GM19452 (cell line): Measurements from ENCODE around the gene SALL4.
"Not testable (repeated sequence)": the region's sequence is repeated elsewhere in the genome, so short reads cannot be mapped to it uniquely, and the experiment has no call there.

Source experiments
- ATAC-seq: cut with Tn5 transposase; IDR thresholded peaks from one replicate; pipeline ENCODE4 v1.9.1; 2021; ENCODE audit not compliant: unreplicated experiment

SALL4 gene

DNA sequence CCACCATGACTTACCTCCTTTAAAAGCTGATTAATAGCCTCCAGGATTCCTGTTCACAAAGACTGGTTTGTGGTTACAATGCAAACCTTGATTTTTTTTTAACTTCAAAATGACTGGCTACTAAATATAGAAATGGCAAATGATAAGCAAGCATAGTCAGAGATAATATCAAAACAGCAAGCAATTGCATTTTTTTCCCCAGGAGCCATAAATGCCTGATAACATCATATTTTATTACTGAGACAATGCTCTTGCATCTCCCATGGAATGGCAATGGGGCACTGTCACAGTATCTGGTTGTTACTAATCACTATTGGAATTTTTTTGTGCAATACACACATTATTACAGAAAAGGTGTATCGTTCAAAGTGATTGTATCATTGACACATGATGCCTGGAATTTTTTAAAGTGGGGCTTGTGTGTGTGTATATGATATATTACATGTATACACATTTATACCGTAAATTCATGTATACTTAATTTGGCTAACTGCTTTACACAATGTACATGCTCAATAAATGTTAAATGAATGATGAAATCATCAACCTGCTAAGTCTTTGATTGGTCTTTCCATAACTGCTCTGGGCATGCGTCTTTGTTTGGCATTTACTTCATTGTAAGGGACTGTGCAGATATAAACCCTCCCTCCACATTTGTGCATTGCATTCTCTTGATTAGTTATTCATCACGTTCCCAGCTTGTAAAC is 980 bp upstream of the SALL4 start:
- ATAC-seq = no peak

DNA sequence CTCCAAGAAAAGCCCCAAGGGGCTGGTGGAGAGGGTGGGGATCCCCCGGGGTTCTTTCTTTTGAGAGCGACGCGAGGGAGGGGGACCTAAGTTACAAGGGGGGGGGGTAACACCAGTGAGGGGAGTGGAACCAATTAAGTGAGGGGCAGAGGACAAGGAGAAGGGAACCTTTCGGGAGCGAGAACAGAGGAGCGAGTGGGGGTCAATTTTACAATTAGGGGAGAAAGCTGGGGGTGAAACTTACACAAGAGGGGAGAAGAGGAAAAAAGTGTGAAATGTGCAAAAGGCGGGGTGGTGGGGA is 548 bp downstream of the SALL4 start:
- ATAC-seq = no peak

DNA sequence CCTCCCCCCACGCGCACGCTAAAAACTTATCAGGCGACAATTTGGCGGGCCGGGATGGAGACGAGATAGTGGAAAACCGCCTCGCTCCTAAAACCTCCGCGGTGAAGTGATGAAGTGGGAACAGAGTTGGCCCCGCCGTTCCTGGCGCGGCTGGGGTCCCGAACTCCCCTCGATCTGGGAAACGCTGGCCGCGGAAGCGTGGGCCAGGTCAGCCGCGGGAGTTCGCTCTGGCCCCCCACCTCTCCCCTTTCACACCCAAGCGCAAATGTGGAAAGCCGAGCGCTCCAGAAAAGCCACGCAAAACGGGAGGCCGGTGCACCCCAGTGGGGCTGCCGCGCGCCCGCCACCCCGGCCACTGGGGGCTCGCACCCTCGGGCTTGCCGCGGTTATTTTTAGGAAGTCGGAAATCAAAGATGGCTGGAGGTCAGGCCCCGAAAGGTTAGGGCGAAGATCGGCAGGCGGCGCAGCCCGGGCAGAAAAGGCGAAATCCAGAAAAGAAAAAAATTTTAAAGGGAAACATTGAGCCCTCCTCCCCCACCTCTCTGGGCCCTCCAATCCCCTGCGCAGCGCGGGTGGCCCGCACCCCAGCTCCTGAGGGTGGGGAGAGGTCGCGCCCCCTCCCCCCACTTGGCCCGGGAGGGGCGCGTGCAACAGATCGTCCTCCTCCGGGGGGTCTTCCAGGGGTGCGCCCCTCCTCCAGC is 1.0 kb downstream of the SALL4 start:
- no peak for ATAC-seq

DNA sequence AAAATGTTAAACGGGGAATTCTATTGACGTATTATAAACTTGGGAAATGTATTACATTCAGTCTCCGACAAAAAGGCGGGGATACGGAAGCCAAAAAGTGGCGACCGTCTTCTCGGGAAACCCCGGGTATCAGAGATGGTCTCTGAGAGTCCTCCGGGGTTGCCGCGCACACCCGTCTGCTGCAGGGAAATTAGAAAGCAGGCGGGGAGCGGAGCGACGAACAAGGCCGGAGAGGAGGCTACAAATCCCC is 1.5 kb downstream of the SALL4 start:
- no peak for ATAC-seq

DNA sequence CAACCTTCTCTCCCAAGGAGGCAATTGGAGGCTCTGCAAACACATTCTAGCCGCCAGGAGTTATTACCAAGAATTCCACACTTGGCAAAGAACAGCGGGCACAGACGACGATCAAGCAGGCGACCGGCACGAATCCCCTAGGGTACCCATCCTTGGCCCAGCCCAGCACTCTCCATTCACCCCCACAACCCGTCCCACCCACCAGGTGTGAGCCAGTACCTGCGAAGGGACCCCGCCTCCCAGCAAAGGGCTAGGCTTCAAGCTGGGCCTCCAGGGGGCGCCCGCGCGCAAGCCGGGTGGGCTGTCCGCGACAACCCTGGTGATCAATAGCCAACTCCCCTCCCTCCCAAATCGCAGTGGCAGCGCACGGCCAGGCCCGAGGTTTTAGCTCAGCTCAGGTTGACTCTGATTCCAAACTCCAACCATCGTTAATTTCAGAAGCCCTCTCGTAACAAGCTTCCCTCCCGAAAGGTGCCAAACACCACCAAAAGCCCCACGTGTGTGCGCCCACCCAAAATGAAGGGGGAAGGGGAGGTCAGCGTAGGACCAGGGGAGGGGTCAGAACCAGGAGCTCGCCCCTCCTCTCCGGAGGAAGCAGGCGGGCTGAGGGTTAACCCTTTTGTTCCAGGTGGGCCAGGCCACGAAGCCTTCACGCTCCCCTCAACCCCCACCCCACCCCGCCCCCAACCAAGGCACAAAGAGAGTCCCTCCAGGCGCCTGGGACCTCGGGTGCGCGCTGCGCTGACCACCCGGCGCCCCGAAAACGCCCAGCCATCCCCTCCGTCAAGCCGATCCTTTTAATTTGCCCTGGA is 2.1 kb downstream of the SALL4 start:
- no peak for ATAC-seq

DNA sequence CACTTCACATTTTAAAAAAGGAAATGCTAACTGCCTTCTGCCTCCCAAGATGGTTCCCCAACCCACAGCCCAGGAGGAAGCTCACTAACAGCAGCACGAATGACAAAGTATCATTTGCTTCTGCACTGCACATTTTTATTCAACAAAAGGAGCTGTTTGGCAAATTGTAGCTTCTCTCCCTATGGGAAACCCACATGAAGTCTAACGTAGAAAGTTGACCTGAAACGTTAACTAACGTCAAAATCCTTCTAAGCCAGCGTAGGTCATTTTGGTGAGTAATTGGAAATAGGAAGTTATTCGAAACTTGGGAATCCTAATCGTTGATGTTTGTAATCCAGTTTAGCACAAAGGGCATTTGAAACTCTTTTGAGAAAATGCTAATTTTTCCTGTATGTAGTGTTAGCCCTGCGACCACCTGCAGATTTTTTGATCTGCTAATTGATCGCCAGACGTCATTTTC is 2.9 kb downstream of the SALL4 start:
- ATAC-seq = no peak

DNA sequence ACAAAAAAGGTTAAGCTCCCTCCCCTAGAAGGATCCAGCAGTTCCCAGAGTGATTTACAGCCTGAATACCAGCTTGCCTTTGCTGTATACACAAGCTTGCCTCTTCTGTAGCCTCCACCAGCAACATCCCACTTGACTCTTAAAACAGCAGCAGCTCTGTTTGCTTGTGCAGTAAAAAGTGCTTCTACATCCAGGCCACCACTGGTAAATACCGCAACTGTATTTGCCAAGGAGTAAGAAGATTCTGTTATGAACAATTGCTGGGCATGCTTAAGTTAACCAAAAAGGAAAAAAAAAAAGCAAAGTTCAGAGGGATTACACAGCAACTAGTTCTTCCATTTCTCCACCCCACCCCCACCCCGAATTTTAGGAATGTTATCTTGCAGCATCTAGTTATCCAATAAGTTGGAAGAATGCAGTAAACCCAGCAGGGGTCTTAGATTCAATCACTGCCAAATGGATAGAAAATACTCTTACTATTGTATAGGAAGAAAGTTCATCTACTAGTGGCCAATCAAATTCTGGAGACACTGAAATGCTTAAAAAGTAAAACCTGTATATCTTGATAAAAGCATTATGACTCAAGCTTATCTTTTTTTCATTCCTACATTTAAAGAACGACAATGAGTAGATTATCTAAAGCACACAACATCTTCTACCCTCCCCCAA is 4.8 kb downstream of the SALL4 start:
- ATAC-seq = no peak

DNA sequence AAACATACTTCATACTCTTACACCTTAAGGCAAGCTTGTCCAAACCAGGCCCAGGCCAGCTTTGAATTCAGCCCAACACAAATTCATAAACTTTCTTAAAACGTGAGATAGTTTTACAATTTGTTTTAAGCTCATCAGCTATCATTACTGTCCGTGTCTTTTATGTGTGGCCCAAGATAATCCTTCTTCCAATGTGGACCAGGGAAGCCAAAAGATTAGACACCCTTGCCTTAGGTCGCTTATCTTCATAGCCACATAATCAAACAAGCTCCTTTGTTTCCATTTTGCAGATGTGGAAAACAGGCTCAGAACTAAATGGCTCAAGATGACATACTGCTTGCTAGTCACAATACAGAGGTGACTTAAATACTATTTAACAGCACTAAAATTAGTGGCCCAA is 6.0 kb downstream of the SALL4 start:
- no peak for ATAC-seq

DNA sequence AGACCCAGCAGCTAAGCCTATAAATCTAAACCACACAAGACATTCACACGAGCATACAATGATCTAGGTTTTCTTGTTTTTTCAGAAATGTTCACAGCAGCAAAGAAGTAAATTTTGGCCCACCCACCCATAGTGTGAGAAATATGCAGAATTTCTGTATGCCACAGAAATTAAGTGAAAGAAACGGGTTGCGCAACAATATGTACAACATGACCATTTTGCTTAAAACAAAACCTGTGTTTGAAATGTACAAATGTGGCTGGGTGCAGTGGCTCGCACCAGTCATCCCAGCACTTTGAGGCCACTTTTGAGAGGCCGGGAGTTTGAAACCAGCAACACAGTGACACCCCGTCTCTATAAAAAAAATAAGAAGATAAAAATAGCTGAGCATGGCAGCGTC is 9.4 kb downstream of the SALL4 start:
- no peak for ATAC-seq

DNA sequence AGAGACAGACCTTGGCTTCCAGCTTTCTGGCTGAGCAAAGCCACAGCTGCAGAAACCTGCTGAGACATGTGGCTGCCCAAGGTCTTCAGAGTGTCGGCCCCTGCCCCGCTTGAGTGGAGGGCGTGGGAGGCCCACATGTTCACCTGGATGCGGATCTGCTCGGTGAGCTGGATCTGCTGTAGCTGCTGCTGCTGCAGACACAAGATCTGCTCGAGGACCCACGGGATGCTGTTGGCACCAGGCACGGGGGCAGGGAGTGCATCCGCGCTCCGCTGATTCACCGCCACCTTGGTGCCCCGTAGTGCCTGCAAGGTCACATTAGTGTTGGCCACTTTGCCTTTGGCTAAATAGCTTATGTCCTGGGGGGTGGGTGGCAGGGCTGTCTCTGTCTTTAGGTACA is 10.7 kb downstream of the SALL4 start:
- ATAC-seq = no peak

DNA sequence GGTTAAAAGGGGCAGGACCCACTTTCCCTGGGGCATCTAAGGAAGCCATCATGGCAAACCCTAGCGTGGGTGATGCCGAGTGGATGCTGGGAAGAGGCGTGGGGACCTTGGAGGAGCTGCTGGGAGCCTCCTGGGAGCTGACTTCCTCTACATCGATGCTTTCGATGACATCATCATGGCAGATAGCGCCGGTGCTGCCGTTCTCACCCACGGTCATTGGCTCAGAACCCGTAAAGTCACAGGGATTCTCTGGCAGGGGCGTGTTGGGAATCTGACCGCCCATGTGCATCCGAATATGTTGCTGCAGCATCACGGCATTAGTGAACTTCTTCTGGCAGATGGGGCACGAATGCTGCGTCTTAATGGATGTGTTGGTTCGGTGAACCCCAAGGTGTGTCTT is 12.1 kb downstream of the SALL4 start:
- ATAC-seq = no peak

DNA sequence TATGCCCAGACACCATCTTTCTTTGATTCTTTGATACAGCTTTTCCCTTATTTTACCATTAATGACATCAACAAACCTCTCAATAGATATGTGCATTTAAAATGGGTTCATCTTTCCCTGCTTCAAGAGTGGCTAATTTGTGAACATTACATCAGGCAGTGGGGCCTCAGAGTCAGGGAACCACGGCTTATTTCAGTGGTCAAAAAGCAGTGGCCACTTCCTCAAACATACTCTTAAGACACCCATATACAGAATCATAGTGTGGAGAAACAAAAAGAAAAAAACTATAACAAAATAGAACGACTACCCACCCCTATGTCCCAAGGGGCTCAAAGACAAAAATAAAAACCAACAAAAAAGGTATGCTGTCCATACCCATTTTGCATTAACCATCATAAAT is 12.9 kb downstream of the SALL4 start:
- ATAC-seq = no peak

DNA sequence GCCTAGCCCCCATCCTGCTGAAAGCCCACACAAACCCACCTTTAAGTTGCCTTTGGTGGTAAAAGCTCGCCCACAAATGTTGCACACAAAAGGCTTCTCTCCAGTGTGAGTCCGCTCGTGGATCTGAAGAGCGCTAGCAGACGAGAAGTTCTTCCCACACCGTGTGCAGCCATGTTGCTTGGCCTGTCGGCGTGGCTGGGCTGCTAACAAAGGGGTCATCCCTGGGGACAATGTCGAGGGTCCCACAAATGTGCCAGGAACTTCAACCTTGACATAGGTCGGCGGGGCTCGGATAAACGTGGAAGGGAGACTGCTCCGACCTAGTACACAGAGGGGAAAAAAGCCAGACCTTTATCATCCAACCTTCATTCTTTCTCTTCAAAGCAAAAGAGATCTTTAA is 13.5 kb downstream of the SALL4 start:
- ATAC-seq = no peak

DNA sequence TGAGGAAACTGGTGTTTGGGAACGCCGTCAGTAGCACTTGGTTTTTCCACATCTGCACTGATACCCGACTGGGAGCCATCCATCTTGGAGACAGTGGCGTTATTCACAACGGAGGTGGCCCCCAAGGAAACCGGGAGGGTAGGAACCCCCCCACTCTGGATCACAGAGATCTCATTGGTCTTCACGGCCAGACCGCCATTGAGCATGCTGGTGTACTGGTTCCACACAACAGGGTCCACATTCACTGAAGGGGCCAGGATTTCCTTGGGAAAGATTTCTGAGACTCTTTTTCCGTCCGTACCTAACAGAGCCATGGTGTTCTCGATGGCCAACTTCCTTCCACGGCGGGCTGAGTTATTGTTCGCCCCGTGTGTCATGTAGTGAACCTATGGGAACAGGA is 18.0 kb downstream of the SALL4 start:
- ATAC-seq = no peak

DNA sequence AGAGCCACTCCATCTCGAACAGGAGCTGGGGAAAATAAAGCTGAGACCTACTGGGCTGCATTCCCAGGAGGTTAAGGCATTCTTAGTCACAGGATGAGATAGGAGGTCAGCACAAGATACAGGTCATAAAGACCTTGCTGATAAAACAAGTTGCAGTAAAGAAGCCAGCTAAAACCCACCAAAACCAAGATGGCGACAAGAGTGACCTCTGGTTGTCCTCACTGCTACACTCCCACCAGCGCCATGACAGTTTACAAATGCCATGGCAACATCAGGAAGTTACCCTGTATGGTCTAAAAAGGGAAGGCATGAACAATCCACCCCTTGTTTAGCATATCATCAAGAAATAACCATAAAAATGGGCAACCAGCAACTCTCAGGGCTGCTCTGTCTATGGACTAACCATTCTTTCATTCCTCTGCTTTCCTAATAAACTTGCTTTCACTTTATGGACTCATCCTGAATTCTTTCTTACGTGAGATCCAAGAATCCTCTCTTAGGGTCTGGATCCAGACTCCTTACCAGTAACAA is 24.0 kb downstream of the SALL4 start:
- ATAC-seq = not testable (repeated sequence)

DNA sequence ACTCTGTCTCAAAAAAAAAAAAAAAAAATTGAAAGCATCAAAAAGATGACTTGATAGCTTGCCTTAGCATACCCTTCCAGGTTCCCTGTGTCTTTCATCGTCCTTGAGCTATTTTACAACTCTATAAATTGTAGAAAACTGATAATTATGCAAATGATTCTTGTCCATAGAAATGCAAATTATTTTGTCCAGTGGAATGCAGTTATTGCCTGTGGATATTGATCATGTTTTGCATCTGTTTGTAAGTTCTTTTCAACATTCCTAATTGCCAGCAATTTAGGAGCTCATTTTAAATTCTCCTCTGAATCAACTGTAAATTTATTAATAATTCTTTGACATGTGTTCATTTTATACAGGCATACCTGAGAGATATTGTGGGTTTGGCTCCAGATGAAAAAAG is 27.1 kb downstream of the SALL4 start:
- no peak for ATAC-seq

DNA sequence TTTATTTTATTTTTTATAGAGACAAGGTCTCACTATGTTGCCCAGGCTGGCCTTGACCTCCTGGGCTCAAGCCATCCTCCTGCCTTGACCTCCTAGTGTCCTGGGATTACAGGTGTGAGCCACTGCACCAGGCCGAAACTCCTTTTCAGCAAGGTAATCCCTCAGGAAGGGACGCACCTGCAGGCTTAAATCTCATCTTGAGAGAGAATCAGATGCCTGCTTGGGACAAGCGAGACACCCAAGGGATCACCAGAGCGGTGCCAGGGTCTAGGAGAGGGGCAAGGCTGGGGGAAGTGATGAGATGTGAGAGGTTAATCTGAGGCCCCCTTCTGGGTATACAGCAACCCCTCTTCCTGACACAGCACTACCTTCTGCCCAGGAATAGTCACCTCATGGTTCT is 30.1 kb downstream of the SALL4 start:
- no peak for ATAC-seq

DNA sequence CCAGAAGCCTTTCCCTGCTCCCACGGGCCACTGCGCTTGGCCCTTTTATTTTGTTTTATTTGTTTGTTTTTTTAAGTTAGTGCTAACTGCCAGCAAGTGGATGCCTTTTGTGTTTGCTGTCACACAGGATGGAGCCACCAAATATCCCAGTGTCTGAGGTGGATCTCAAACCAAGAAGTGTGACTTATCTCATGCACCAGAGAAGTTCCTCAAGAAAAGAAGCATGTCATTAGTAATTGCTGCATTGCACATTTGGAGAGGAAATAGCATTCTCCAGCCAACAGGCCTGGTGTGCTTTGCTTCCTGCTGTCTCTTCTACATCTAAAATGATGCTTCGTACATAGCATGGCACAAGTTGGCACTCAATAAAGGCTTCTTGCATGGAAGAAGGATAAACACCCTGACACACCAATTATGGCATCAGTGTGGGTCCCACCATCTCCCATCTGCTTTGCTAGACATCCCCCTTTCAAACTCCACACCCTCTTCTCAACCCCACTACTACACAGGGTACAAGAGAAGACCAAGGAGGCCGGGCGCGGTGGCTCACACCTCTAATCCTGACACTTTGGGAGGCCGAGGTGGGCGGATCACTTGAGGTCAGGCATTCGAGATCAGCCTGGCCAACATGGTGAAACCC is 32.2 kb downstream of the SALL4 start:
- no peak for ATAC-seq

DNA sequence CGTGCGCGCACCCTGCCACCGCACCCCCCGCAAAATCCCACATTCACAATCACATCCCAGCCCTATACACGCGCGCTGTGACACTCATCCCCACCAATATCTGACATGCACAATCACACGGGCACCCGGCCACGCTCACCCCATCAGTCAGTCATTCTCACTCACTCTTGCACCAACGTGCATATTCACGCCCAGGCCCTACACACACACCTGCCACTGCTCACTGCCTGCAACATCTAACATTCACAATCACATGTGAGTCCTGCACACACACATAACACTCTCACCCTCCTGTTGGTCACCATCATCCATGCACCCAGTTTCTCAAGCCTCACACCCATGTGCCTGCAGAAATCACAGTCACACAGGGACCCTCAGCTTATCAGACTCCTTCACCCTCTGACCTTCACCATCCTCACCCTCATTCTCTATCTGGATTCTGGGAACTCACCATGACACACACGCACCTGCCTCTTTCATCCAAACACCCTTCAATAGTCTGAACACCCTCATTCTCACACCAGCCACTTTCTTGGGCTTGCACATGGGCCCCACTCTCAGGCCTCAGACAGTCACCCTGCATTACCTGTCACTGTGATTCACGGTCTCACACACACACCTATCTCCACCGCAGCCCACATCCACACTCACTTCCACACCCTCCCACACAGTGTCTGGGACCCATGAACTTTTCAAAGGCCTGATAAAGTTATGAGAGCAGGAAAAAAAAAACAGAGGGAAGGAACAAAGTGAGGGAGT is 33.4 kb downstream of the SALL4 start:
- ATAC-seq = no peak
